ENCODE data around the gene SYCE1. TPM values are rescaled to one million over a fixed set of nuclear protein-coding genes. Genes with fewer than 3 reads are reported as not detected.

Gene SYCE1
- total and polyA plus RNA-seq, 2 donors (not counting 1 experiment from before 2014, with no cell fraction given): 0.17 to 0.30 TPM

DNA sequence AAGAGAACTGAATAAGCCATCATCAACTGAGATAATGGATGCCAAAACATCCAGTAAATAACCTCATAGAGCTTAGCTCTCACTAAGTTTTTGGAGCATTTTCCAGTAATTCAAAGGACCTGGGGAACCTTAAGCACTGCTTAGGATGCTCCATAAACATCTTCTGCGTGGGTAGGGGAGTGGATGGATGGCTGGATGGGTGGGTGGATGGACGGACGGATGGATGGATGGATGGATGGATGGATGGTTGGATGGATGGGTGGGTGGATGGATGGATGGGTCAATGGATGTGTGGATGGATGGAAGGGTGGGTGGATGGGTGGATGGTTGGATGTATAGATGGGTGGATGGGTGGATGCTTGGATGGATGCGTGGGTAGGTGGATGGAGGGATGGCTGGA lies 29.2 kb downstream of the SYCE1 start:
- Histone ChIP-seq H3K9ac (ENCODE audit: insufficient read depth, low read length) (no peak overlapping the region), H3K4me2 (ENCODE audit: extremely low read depth, insufficient read depth, low read length) (no peak overlapping the region), H3K36me3 (ENCODE audit: control insufficient read depth, insufficient read depth, low read length) (no peaks in the 10 kb centered on the region), H3K27me3 (ENCODE audit: control insufficient read depth, insufficient read depth, low read length) (no peaks in the 10 kb centered on the region), H3K27ac (ENCODE audit: insufficient read depth, low read length) (no peak overlapping the region), H4K20me1 (ENCODE audit: control insufficient read depth, extremely low read depth, insufficient read depth, low read length) (no peaks in the 10 kb centered on the region), H3K79me2 (ENCODE audit: control insufficient read depth, insufficient read depth, low read length) (no peaks in the 10 kb centered on the region), H3K4me1 (ENCODE audit: control insufficient read depth, extremely low read depth, insufficient read depth, low read length) (no peaks in the 10 kb centered on the region), H2AFZ (ENCODE audit: low read length) (no peak overlapping the region), H3K4me3 (replicated peaks in 1 of 4; ENCODE audit: control extremely low read depth in 1 of 4, insufficient read depth in 1 of 4, low read depth in 3 of 4, low read length in 4 of 4) (no peak overlapping the region), H3K9me3 (ENCODE audit: control insufficient read depth, insufficient read depth, low read depth, low read length) (no peaks in the 10 kb centered on the region)
- DNase-seq (ENCODE audit: low read depth in 2 of 2): no peak
- TF ChIP-seq, protein P1, sequence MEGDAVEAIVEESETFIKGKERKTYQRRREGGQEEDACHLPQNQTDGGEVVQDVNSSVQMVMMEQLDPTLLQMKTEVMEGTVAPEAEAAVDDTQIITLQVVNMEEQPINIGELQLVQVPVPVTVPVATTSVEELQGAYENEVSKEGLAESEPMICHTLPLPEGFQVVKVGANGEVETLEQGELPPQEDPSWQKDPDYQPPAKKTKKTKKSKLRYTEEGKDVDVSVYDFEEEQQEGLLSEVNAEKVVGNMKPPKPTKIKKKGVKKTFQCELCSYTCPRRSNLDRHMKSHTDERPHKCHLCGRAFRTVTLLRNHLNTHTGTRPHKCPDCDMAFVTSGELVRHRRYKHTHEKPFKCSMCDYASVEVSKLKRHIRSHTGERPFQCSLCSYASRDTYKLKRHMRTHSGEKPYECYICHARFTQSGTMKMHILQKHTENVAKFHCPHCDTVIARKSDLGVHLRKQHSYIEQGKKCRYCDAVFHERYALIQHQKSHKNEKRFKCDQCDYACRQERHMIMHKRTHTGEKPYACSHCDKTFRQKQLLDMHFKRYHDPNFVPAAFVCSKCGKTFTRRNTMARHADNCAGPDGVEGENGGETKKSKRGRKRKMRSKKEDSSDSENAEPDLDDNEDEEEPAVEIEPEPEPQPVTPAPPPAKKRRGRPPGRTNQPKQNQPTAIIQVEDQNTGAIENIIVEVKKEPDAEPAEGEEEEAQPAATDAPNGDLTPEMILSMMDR (conservative IDR thresholded peaks at IDR 0.05 in 1 of 2, IDR thresholded peaks at IDR 0.05 in 1 of 2; ENCODE audit: low read depth in 1 of 2, low read length in 2 of 2): no peak
- no peak for TF ChIP-seq EZH2 (IDR thresholded peaks at IDR 0.05; ENCODE audit: low read length, missing control alignments)

- Histone ChIP-seq H3K36me3 (ENCODE audit: control insufficient read depth, insufficient read depth, low read length) (no peaks in the 10 kb centered on the region), H3K79me2 (ENCODE audit: control insufficient read depth, insufficient read depth, low read length) (no peaks in the 10 kb centered on the region), H3K9me3 (ENCODE audit: control insufficient read depth, insufficient read depth, low read depth, low read length) (no peaks in the 10 kb centered on the region), H3K4me1 (ENCODE audit: control insufficient read depth, extremely low read depth, insufficient read depth, low read length) (no peaks in the 10 kb centered on the region), H3K4me3 (replicated peaks in 1 of 4; ENCODE audit: control extremely low read depth in 1 of 4, insufficient read depth in 1 of 4, low read depth in 3 of 4, low read length in 4 of 4) (no peak overlapping the region), H3K9ac (ENCODE audit: insufficient read depth, low read length) (no peak overlapping the region), H3K27ac (ENCODE audit: insufficient read depth, low read length) (no peak overlapping the region), H3K4me2 (ENCODE audit: extremely low read depth, insufficient read depth, low read length) (no peak overlapping the region), H3K27me3 (ENCODE audit: control insufficient read depth, insufficient read depth, low read length) (peaks cover 4% of the 10 kb centered on the region), H4K20me1 (ENCODE audit: control insufficient read depth, extremely low read depth, insufficient read depth, low read length) (no peaks in the 10 kb centered on the region), H2AFZ (ENCODE audit: low read length) (no peak overlapping the region)
- TF ChIP-seq, protein P1 (conservative IDR thresholded peaks at IDR 0.05 in 1 of 2, IDR thresholded peaks at IDR 0.05 in 1 of 2; ENCODE audit: low read depth in 1 of 2, low read length in 2 of 2): no peak
- TF ChIP-seq EZH2 (IDR thresholded peaks at IDR 0.05; ENCODE audit: low read length, missing control alignments): no peak
- DNase-seq (ENCODE audit: low read depth in 2 of 2): no peak
Observed at GRCh38 chr10:133534417-133534816, 31.0 kb downstream of the SYCE1 start.

DNA sequence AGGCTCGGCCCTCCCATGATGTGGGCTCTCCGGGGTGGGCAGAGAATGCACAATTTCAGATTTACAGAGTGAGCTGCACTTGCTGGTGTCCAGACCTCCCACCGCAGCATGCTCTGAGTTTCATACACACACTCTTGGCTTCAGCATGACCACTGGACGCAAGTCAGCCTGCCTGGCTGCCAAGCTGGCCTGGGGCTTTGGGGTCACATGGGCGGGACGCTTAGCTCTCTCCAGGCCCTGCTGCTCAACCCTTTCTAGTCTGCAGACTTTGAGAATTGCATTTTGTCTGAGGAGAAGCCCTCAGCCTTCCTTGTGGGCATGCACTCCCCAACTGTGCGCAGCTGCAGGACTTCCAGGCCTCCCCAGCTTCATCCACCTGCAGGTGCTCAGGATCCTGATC lies 32.5 kb downstream of the SYCE1 start:
- Histone ChIP-seq H3K4me1 (ENCODE audit: control insufficient read depth, extremely low read depth, insufficient read depth, low read length) (no peaks in the 10 kb centered on the region), H4K20me1 (ENCODE audit: control insufficient read depth, extremely low read depth, insufficient read depth, low read length) (no peaks in the 10 kb centered on the region), H3K4me2 (ENCODE audit: extremely low read depth, insufficient read depth, low read length) (no peak overlapping the region), H3K27me3 (ENCODE audit: control insufficient read depth, insufficient read depth, low read length) (peaks cover 14% of the 10 kb centered on the region), H3K9me3 (ENCODE audit: control insufficient read depth, insufficient read depth, low read depth, low read length) (no peaks in the 10 kb centered on the region), H3K36me3 (ENCODE audit: control insufficient read depth, insufficient read depth, low read length) (no peaks in the 10 kb centered on the region), H3K79me2 (ENCODE audit: control insufficient read depth, insufficient read depth, low read length) (no peaks in the 10 kb centered on the region), H2AFZ (ENCODE audit: low read length) (no peak overlapping the region), H3K9ac (ENCODE audit: insufficient read depth, low read length) (no peak overlapping the region), H3K27ac (ENCODE audit: insufficient read depth, low read length) (no peak overlapping the region), H3K4me3 (replicated peaks in 1 of 4; ENCODE audit: control extremely low read depth in 1 of 4, insufficient read depth in 1 of 4, low read depth in 3 of 4, low read length in 4 of 4) (no peak overlapping the region)
- TF ChIP-seq, protein P1 (conservative IDR thresholded peaks at IDR 0.05 in 1 of 2, IDR thresholded peaks at IDR 0.05 in 1 of 2; ENCODE audit: low read depth in 1 of 2, low read length in 2 of 2): no peak
- TF ChIP-seq EZH2 (IDR thresholded peaks at IDR 0.05; ENCODE audit: low read length, missing control alignments): no peak
- DNase-seq (ENCODE audit: low read depth in 2 of 2): no peak
